ENCODE measurements around the gene CINP. TPM values are rescaled to one million over a fixed set of nuclear protein-coding genes. Genes with fewer than 3 reads are reported as not detected.

CINP gene
- total and polyA plus RNA-seq, 2 of the 13 experiments (the other 11 are each of a cell fraction or from before 2014, with no cell fraction given), result 32.8 to 42.8 TPM

DNA sequence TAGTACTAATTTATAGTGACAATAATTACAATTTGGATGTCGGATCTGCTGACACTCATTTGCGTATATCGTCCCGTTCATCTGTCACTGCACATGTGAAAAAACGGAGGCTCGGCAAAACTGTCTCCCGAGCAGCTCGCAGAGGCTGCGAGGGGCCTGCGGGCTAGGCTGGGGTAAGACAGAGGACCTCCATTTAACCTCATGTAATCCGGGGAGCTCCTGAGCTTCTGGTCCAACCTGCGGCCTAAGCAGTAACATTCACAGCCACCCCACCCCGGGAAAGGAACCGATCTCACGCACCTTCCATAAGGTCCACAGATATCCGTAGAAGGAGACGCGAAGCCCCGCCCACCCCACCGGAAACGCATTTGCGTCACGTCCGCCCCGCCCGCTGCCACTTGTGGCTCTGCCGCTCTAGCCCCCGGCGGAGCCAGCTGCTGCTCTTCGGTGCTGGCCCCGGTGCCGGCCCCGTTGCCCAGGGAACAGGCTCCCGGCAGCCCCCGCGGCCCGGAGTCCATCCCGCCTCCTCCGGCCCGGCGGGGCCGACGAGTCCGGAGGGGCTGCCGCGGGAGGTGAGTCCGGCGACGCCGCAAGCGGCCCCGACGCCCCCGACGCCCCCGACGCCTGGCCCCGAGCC, at the start of gene CINP, which contains the start of gene TECPR2 (continued):
- TF ChIP-seq MTF2 (CRISPR knock-in tag; IDR thresholded peaks at IDR 0.05; ENCODE audit: borderline replicate concordance) (no peak), KMT2B (CRISPR knock-in tag; IDR thresholded peaks at IDR 0.05) (peak; percentile 89), U2AF1 (optimal IDR thresholded peaks at IDR 0.05; ENCODE audit: low read depth, low read length) (no peak), KAT7 (CRISPR knock-in tag; IDR thresholded peaks at IDR 0.05; ENCODE audit: borderline replicate concordance) (peak; percentile 79; the same call in 1 of the 2 replicates), KLF12 (CRISPR knock-in tag; IDR thresholded peaks at IDR 0.05; ENCODE audit: borderline replicate concordance) (no peak; the same call in 1 of the 2 replicates), ZNF224 (CRISPR knock-in tag; IDR thresholded peaks at IDR 0.05) (0 out of 2 replicates have a peak, but pooled peaks have one; percentile 71), ZNF674 (CRISPR knock-in tag; IDR thresholded peaks at IDR 0.05; ENCODE audit: low read depth) (no peak), EHMT2 (IDR thresholded peaks at IDR 0.05; ENCODE audit: borderline replicate concordance, low read depth, low read length) (no peak), ZNF430 (CRISPR knock-in tag; IDR thresholded peaks at IDR 0.05) (no peak), POLR2G (IDR thresholded peaks at IDR 0.05; ENCODE audit: low read depth, low read length) (peak; percentile 86), SRF (IDR thresholded peaks at IDR 0.05; ENCODE audit: low read depth, low read length) (peak; percentile 31; the same call in 1 of the 2 replicates), STAG1 (CRISPR knock-in tag; IDR thresholded peaks at IDR 0.05) (no peak)
- TF ChIP-seq, protein P1, sequence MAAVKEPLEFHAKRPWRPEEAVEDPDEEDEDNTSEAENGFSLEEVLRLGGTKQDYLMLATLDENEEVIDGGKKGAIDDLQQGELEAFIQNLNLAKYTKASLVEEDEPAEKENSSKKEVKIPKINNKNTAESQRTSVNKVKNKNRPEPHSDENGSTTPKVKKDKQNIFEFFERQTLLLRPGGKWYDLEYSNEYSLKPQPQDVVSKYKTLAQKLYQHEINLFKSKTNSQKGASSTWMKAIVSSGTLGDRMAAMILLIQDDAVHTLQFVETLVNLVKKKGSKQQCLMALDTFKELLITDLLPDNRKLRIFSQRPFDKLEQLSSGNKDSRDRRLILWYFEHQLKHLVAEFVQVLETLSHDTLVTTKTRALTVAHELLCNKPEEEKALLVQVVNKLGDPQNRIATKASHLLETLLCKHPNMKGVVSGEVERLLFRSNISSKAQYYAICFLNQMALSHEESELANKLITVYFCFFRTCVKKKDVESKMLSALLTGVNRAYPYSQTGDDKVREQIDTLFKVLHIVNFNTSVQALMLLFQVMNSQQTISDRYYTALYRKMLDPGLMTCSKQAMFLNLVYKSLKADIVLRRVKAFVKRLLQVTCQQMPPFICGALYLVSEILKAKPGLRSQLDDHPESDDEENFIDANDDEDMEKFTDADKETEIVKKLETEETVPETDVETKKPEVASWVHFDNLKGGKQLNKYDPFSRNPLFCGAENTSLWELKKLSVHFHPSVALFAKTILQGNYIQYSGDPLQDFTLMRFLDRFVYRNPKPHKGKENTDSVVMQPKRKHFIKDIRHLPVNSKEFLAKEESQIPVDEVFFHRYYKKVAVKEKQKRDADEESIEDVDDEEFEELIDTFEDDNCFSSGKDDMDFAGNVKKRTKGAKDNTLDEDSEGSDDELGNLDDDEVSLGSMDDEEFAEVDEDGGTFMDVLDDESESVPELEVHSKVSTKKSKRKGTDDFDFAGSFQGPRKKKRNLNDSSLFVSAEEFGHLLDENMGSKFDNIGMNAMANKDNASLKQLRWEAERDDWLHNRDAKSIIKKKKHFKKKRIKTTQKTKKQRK (IDR thresholded peaks at IDR 0.05; ENCODE audit: low read length), result no peak
- TF ChIP-seq, protein P2, sequence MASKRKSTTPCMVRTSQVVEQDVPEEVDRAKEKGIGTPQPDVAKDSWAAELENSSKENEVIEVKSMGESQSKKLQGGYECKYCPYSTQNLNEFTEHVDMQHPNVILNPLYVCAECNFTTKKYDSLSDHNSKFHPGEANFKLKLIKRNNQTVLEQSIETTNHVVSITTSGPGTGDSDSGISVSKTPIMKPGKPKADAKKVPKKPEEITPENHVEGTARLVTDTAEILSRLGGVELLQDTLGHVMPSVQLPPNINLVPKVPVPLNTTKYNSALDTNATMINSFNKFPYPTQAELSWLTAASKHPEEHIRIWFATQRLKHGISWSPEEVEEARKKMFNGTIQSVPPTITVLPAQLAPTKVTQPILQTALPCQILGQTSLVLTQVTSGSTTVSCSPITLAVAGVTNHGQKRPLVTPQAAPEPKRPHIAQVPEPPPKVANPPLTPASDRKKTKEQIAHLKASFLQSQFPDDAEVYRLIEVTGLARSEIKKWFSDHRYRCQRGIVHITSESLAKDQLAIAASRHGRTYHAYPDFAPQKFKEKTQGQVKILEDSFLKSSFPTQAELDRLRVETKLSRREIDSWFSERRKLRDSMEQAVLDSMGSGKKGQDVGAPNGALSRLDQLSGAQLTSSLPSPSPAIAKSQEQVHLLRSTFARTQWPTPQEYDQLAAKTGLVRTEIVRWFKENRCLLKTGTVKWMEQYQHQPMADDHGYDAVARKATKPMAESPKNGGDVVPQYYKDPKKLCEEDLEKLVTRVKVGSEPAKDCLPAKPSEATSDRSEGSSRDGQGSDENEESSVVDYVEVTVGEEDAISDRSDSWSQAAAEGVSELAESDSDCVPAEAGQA (IDR thresholded peaks at IDR 0.05; ENCODE audit: low read depth), result 0 out of 2 replicates have a peak, but pooled peaks have one; percentile 9
- TF ChIP-seq, protein P2 (CRISPR knock-in tag; IDR thresholded peaks at IDR 0.05; ENCODE audit: borderline replicate concordance), result no peak
- TF ChIP-seq, protein P3, sequence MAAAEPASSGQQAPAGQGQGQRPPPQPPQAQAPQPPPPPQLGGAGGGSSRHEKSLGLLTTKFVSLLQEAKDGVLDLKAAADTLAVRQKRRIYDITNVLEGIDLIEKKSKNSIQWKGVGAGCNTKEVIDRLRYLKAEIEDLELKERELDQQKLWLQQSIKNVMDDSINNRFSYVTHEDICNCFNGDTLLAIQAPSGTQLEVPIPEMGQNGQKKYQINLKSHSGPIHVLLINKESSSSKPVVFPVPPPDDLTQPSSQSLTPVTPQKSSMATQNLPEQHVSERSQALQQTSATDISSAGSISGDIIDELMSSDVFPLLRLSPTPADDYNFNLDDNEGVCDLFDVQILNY (CRISPR knock-in tag; conservative IDR thresholded peaks at IDR 0.05), result no peak
- TF ChIP-seq, protein P4, sequence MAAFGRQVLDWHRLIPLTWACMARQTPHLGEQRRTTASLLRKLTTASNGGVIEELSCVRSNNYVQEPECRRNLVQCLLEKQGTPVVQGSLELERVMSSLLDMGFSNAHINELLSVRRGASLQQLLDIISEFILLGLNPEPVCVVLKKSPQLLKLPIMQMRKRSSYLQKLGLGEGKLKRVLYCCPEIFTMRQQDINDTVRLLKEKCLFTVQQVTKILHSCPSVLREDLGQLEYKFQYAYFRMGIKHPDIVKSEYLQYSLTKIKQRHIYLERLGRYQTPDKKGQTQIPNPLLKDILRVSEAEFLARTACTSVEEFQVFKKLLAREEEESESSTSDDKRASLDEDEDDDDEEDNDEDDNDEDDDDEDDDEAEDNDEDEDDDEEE (CRISPR knock-in tag; IDR thresholded peaks at IDR 0.05), result no peak
